AG04450 (cell line): ENCODE results near the gene GPNMB. TPM values are rescaled to one million over a fixed set of nuclear protein-coding genes. Genes with fewer than 3 reads are reported as not detected.
"Not testable (repeated sequence)": the region's sequence is repeated elsewhere in the genome, so short reads cannot be mapped to it uniquely, and the experiment has no call there.

Experiments
- CTCF ChIA-PET: fragments of 300-600, 350-600 bp; formaldehyde crosslinking; extraction: SDS; loops from one replicate; lab custom pipeline; 2022; ENCODE audit warnings: antibody characterized with exemption, inconsistent platforms; lab: Charles Lee
- POLR2A ChIA-PET: fragments of 350-600 bp; formaldehyde crosslinking; extraction: SDS; loops from one replicate; lab custom pipeline; 2021; ENCODE audit warnings: antibody characterized with exemption, inconsistent platforms; lab: Yijun Ruan, JAX
- DNase-seq: peaks from one replicate; pipeline ENCODE4 v3.0.0-alpha.2; 2011; ENCODE audit warnings: low read depth, low spot score
- H3K27ac ChIP-seq: one replicate; pipeline ENCODE4 v1.5.1; 2012; ENCODE audit warnings: low read depth, low read length, control low read depth
- H3K27me3 ChIP-seq: one replicate; pipeline ENCODE4 v1.6.0; 2012; ENCODE audit warnings: low read length; ENCODE audit not compliant: control insufficient read depth, insufficient read depth
- H3K4me3 ChIP-seq: 2 replicates; pipeline ENCODE4 v1.5.1; 2011; ENCODE audit warnings: mild to moderate bottlenecking, low read depth, low read length, control low read depth
- H3K9me3 ChIP-seq: 2 replicates; pipeline ENCODE4 v1.5.1; 2012; ENCODE audit warnings: low read length; ENCODE audit not compliant: control insufficient read depth, insufficient read depth
- polyA plus RNA-seq: library from polyadenylated mRNA; depleted of rRNA; stranded (reverse); fragments of >200 nt; gene quantifications from 2 replicates; pipeline ENCODE4 v1.2.3, GENCODE V29; 2011; rRNA removed
- TF ChIP-seq, protein P1 (sequence below): IDR thresholded peaks from 2 replicates; pipeline ENCODE4 v1.5.1; 2011; ENCODE audit warnings: low read depth, low read length, control low read depth, inconsistent platforms

GPNMB gene
- polyA plus RNA-seq, 1 experiment = 6.8 TPM

DNA sequence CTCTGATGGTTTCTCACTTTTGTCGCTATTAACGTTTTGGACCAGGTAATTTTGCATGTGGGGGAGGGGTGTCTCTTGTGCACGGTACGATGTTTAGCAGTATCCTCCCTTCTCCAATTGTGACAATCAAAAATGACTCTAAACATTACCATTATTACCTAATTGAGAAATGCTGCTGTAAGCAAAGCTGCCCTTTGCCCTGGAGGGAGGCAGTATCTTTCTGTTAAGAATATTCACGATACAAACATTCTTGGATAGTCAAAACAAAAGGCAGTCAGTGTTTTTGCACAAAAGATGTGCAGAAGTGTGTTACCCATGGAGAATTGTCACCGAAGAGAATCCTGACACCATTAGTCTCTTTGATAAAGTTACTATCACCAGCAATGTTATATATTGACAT lies 62.2 kb downstream of the GPNMB start:
- Histone ChIP-seq H3K4me3 (no peak overlapping the region), H3K9me3 (no peaks in the 10 kb centered on the region), H3K27me3 (no peaks in the 10 kb centered on the region), H3K27ac (no peak overlapping the region)
- ChIA-PET CTCF (interaction anchor here (1.5 to 1.6 kb wide), 2 partner anchors 35 to 154 kb away, joined by 3 to 7 read pairs; no protein-coding TSS in a partner anchor), POLR2A (no interaction called here)
- no peak for DNase-seq
- TF ChIP-seq, protein P1, sequence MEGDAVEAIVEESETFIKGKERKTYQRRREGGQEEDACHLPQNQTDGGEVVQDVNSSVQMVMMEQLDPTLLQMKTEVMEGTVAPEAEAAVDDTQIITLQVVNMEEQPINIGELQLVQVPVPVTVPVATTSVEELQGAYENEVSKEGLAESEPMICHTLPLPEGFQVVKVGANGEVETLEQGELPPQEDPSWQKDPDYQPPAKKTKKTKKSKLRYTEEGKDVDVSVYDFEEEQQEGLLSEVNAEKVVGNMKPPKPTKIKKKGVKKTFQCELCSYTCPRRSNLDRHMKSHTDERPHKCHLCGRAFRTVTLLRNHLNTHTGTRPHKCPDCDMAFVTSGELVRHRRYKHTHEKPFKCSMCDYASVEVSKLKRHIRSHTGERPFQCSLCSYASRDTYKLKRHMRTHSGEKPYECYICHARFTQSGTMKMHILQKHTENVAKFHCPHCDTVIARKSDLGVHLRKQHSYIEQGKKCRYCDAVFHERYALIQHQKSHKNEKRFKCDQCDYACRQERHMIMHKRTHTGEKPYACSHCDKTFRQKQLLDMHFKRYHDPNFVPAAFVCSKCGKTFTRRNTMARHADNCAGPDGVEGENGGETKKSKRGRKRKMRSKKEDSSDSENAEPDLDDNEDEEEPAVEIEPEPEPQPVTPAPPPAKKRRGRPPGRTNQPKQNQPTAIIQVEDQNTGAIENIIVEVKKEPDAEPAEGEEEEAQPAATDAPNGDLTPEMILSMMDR = no peak

GRCh38 chr7:23312141-23312540 lies 65.6 kb downstream of the GPNMB start:
- H3K27ac ChIP-seq, H3K4me3 ChIP-seq, POLR2A ChIA-PET, H3K27me3 ChIP-seq, DNase-seq, H3K9me3 ChIP-seq: not testable (repeated sequence)
- CTCF ChIA-PET = interaction anchor here (0.6 to 1.8 kb wide), 3 partner anchors 35 to 1202 kb away, joined by 3 to 5 read pairs (median 5); no protein-coding TSS in a partner anchor

GRCh38 chr7:23315366-23315765 lies 68.8 kb downstream of the GPNMB start:
- no peaks in the 10 kb centered on the region for H3K9me3 ChIP-seq
- H3K27me3 ChIP-seq = no peaks in the 10 kb centered on the region
- no peak for DNase-seq
- ChIA-PET CTCF (no interaction called here), POLR2A (no interaction called here)
- no peak overlapping the region for H3K4me3 ChIP-seq
- TF ChIP-seq, protein P1 = no peak
- H3K27ac ChIP-seq = no peak overlapping the region

Other genes starting within 250 kb of the GPNMB start
- gene HYCC1, start 232.6 kb upstream of the GPNMB start, polyA plus RNA-seq = 59.4 and 80.3 TPM in 2 replicates
- gene KLHL7, start 141.0 kb upstream of the GPNMB start, polyA plus RNA-seq = 39.6 and 53.7 TPM in 2 replicates
- 17.4 and 19.7 TPM in 2 replicates for gene NUP42, start 64.7 kb upstream of the GPNMB start, polyA plus RNA-seq
- gene MALSU1, start 52.6 kb downstream of the GPNMB start, polyA plus RNA-seq = 66.8 and 82.2 TPM in 2 replicates
- 78.5 and 98.2 TPM in 2 replicates for gene IGF2BP3, start 223.7 kb downstream of the GPNMB start, polyA plus RNA-seq